Measurements from ENCODE around the gene PLCB1.

DNA sequence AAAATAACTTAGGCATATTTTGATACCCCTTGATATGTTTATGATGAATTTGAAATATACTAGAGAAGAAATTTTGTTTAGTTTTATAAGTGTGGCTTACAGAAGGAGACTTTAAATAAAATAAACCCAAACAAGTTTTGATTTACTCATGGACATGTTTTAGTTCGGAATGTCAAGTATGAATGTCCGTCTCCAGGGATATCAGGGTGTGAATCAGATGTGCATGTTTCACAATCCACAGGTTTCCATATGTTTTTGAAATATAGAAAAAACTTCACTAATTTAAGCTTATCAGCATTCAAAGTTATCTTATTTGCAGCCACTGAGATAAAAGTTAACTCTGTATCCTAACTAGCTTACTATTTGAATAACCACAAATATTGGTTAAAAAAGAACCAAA lies 51.5 kb downstream of the PLCB1 start:
- TF ChIP-seq, protein P1, sequence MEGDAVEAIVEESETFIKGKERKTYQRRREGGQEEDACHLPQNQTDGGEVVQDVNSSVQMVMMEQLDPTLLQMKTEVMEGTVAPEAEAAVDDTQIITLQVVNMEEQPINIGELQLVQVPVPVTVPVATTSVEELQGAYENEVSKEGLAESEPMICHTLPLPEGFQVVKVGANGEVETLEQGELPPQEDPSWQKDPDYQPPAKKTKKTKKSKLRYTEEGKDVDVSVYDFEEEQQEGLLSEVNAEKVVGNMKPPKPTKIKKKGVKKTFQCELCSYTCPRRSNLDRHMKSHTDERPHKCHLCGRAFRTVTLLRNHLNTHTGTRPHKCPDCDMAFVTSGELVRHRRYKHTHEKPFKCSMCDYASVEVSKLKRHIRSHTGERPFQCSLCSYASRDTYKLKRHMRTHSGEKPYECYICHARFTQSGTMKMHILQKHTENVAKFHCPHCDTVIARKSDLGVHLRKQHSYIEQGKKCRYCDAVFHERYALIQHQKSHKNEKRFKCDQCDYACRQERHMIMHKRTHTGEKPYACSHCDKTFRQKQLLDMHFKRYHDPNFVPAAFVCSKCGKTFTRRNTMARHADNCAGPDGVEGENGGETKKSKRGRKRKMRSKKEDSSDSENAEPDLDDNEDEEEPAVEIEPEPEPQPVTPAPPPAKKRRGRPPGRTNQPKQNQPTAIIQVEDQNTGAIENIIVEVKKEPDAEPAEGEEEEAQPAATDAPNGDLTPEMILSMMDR (IDR thresholded peaks at IDR 0.05; ENCODE audit: borderline replicate concordance, extremely low read depth, low read length, poor library complexity, severe bottlenecking), result no peak
- no peak for TF ChIP-seq EZH2 (IDR thresholded peaks at IDR 0.05; ENCODE audit: borderline replicate concordance, low read depth, low read length, severe bottlenecking)
